ENCODE data around the gene POLR2J.
"Not testable (repeated sequence)": the region's sequence is repeated elsewhere in the genome, so short reads cannot be mapped to it uniquely, and the experiment has no call there.

The POLR2J gene

GRCh38 chr7:102494473-102495149 is 15.9 kb upstream of the POLR2J start:
- not testable (repeated sequence) for DNase-seq

DNA sequence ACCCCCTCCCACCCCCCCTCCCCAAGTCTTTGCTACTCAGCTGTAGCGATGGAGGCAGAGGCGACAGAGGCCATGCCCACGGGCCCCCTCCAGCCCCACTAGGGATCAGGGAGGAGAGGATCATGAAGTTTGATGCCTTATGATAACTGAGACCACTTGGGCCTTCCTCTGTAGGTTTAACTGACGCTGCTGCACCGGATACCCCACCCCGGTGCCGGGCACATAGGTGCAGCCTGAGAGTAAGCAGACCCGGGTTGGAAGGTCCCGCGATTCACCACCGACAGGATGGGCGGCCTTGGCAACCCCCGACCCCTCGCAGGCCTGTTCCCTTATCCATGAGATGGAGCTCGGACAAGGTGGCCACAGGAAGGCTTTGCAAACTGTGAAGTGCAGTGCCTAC is 15.3 kb upstream of the POLR2J start:
- not testable (repeated sequence) for DNase-seq

DNA sequence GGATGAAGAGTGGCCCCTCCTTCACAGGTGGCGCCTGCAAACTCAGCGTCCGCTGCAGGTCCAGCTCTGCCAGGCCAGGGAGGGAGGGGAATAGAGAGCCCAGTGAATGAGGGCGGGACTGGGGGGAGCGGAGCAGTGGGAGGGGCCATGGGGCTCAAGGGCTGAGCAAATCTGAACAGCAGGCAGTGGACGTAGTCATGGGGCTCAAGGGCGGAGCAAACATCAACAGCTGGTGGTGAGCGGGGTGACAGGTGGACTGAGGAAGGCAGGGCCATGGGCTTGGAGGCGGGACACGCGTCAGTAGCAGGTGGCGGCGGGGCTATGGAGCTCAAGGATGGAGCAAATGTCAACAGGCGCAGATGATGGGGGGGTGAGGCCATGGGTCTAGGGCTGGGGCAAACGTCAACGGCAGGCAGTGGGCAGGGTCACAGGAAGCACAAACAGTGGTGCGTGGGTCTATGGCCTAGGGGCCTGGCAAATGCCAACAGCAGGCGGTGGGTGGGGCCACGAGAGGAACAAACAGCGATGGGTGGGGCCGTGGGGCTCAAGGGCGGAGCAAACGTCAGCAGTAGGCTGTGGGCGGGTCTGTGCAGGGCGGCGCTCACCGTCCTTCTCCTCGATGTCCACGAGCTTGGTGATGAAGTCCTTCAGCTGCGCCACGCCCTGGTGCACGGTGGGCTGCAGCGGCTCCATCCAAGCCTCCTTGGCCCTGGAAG is 14.7 kb upstream of the POLR2J start:
- not testable (repeated sequence) for DNase-seq

- DNase-seq, result not testable (repeated sequence)
Measured at GRCh38 chr7:102490529-102491075, 11.9 kb upstream of the POLR2J start.

DNA sequence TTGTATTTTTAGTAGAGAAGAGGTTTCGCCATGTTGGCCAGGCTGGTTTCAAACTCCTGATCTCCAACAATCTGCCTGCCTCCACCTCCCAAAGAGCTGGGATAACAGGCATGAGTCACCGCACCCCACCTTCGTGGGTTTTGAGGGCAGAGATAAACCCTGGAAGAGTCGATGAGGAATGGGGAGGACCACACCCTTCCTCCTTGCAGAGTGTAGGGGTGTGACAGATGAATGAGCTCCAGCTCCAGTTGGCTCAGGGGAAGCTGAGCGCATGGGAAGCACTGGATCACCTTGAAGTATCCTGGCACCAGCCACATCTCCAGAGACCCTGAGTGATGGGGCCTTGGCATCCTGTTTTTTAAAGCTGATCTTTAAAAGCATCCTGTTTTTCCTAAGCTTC is 5.6 kb upstream of the POLR2J start:
- DNase-seq, result not testable (repeated sequence)

- DNase-seq, result not testable (repeated sequence)
Measured at GRCh38 chr7:102481962-102482361, 3.2 kb upstream of the POLR2J start.

GRCh38 chr7:102479982-102480637 is 1.4 kb upstream of the POLR2J start:
- DNase-seq, result not testable (repeated sequence)

DNA sequence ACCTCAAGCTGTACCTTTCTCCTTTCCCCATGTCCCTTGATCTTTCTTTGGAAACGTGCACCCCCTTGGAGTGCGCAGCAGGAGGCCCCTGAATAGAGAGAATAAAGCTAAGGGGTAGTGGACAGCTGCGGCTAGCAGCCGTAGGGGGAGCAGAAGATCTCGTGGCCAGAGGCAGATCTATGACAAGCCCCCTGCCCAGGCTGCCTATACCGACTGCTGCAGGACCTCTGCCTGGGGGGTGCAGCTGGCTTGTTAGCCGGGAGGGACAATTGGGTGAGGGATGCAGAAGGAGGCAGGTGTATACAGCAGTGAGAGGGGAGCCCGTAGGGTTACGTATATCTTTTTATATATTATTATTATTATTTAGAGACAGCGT is 475 bp upstream of the POLR2J start:
- not testable (repeated sequence) for DNase-seq

DNA sequence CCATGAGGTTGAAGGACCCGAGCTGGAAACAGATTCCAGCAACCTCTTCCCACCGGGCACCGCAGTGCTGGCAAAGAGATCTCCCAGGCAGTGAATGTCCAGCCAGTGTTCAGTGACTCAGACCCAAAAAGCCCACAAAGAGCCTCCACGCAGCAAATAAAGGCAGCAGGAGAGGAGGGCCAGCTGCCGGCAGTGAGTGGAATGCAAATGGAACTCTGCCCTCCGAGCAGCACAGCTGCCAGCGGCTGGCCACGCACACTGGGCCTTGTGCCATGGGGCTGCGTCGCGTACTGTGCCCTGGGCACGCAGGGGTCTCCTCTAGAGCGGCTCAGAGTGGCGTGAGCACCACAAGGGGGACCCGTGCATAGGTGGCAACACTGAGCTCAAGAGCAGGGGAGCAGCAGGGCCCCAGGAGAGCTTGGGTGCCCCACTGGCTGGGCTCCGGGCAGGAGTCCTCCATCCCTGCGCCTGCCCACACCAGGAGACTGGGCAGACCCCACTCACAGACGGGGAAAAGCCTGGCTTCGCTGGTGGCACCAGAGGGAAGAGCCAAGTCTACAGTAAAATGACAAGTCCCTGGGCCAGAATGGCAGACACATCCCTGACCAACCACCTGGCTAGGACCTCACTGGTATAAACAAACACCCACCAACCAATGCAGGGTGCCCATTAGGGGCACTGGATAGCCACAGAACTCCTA is 3.8 kb downstream of the POLR2J start:
- DNase-seq, result not testable (repeated sequence)

DNA sequence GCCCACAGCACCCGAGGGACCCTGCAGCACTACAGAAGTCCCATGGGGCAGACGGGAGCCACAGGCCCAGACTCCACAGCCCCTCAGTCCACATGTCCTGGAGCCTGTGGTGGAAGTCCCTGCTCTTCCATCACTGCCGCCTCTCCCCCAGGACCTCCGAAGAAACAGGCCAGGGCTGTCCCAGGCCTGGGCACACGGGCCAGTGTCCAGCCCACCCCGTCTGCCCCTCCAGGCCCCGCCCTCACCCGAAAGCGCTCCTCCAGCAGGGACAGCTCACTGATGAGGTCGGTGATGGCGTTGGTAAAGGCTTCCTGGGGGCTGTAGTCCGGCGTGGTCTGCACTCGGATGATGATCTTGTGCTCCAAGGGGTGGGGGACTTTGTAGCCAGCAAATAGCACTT is 4.6 kb downstream of the POLR2J start:
- not testable (repeated sequence) for DNase-seq

- no peak for DNase-seq
Measured at GRCh38 chr7:102473271-102473991, 5.3 kb downstream of the POLR2J start.

- DNase-seq, result no peak
Measured at GRCh38 chr7:102472126-102473041, 6.3 kb downstream of the POLR2J start.

DNA sequence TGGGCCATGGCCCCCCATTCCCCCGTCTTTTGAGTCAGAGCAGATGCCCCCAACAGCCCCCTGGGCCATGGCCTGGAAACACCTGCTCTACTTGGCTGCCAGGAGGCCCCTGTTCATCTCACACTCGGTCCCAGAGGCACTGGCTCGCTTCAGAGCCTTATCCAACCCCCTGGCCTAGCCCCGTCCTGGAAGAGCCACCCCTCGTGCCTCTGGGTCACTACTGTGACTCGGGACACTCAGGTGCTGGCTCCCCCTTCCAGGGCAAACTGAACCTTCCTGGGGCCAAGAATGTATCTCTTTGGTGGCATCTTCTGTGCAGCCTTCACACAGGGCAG is 7.0 kb downstream of the POLR2J start:
- DNase-seq, result no peak

GRCh38 chr7:102469972-102470825 is 8.5 kb downstream of the POLR2J start:
- DNase-seq, result no peak

DNA sequence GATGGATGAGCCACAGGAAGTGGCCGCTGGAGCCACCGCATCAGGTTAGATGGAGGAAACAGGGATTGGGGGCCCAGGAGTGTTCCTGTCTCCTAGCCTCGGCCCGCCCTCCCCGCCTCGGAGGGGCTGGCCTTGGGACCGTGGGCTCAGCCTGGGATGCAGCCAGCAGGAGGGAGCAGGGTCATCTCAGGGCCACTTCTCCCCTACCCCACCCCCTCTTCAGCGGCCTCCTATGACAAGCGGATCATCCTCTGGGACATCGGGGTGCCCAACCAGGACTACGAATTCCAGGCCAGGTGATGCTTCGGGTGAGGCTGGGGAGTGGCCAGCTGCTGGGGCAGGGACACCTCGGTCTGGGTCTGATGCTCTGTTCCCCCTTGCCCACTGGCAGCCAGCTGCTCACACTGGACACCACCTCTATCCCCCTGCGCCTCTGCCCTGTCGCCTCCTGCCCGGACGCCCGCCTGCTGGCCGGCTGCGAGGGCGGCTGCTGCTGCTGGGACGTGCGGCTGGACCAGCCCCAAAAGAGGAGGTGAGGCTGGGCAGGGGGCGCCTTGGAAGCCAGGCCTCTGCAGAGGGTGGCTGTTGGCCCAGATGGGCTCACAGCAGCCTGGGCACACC is 9.3 kb downstream of the POLR2J start:
- DNase-seq, result no peak

DNA sequence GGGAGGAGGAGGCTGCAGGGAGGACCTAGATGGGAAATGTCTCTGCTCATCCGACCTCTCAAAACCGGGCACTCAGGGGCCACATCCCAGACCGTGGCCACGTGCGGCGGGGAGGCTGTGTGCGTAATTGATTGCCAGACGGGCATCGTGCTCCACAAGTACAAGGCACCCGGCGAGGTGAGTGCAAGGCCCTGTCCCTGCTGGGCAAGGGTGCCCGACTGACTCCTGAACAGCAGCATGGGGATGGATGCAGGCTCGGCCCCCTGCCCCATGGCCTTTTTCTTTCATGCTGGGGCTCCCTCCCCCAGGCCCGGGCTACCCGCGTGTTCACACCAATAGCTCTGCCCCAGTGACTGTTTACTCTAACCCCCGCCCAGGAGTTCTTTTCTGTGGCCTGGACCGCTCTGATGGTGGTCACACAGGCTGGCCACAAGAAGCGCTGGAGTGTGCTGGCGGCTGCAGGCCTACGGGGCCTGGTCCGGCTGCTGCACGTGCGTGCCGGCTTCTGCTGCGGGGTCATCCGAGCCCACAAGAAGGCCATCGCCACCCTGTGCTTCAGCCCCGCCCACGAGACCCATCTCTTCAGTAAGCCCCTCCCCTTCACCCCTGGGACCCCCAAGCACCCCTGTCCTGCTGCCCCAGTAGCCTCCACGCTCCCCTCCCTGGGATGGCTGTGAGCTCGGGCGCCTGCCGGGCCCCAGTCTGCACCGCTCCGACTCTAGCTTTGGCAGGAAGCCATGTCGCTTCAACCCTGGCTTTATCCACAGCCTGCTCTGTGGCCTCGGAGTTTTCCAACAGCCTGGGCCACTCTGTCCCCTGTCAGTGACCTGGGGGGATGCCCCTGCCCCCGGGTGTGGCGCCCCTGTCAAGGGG is 10.0 kb downstream of the POLR2J start:
- no peak for DNase-seq

- no peak for DNase-seq
Measured at GRCh38 chr7:102467581-102468477, 10.9 kb downstream of the POLR2J start.

GRCh38 chr7:102466097-102466496 is 12.6 kb downstream of the POLR2J start:
- no peak for DNase-seq

Data from NCI-H524 treated with DMSO at 0.1 percent for 48 hours (cell line).